OCI-LY7 (cell line): ENCODE measurements around the gene EIF4G1. TPM values are rescaled to one million over a fixed set of nuclear protein-coding genes. Genes with fewer than 3 reads are reported as not detected.

Source experiments
- BruUV-seq: library from RNA; stranded (reverse); fragments of 400-500 nt; replicated peaks from 2 replicates; lab custom pipeline; 2021; lab: Mats Ljungman, UMichigan
- CTCF ChIA-PET: fragments of 300-600 bp; sonication (Branson Sonifier 250); formaldehyde crosslinking; loops from one replicate; lab custom pipeline; 2022; ENCODE audit warnings: antibody characterized with exemption; ENCODE audit not compliant: unreplicated experiment; lab: Charles Lee
- POLR2A ChIA-PET: fragments of 300-600 bp; sonication (Branson Sonifier 250); formaldehyde crosslinking; loops from one replicate; lab custom pipeline; 2022; ENCODE audit warnings: antibody characterized with exemption; lab: Charles Lee
- DNase-seq: peaks from one replicate; pipeline ENCODE4 v3.0.0-alpha.2; 2015; ENCODE audit warnings: low spot score
- H2AFZ ChIP-seq: fragments of 200-600 bp; sonication (generic), shearing (Covaris generic); 2 replicates; pipeline ENCODE4 v1.6.1; 2014; ENCODE audit warnings: mild to moderate bottlenecking, antibody characterized with exemption, low read length, moderate library complexity
- H3K27ac ChIP-seq: fragments of 200-600 bp; sonication (generic); 2 replicates; pipeline ENCODE4 v1.5.1; 2014; ENCODE audit warnings: mixed run types, low read depth, mild to moderate bottlenecking, moderate library complexity, low read length, inconsistent platforms; ENCODE audit not compliant: poor library complexity, severe bottlenecking
- H3K36me3 ChIP-seq: fragments of 200-600 bp; sonication (generic); 2 replicates; pipeline ENCODE4 v1.6.1; 2014; ENCODE audit warnings: mild to moderate bottlenecking, antibody characterized with exemption, low read length, moderate library complexity, mixed read lengths; ENCODE audit not compliant: insufficient read depth
- H3K4me1 ChIP-seq: fragments of 200-600 bp; sonication (generic); 2 replicates; pipeline ENCODE4 v1.5.1; 2014; ENCODE audit warnings: mild to moderate bottlenecking, low read length; ENCODE audit not compliant: insufficient read depth, poor library complexity, severe bottlenecking
- H3K4me2 ChIP-seq: fragments of 200-600 bp; sonication (generic); 2 replicates; pipeline ENCODE4 v1.6.1; 2014; ENCODE audit warnings: mild to moderate bottlenecking, low read length
- H3K4me3 ChIP-seq: fragments of 200-600 bp; sonication (generic); 2 replicates; pipeline ENCODE4 v1.5.1; 2014; ENCODE audit warnings: mild to moderate bottlenecking, low read depth, low read length; ENCODE audit not compliant: poor library complexity, severe bottlenecking
- H3K79me2 ChIP-seq: fragments of 200-600 bp; sonication (generic); 2 replicates; pipeline ENCODE4 v1.6.1; 2016; ENCODE audit warnings: low read depth, mild to moderate bottlenecking, low read length, moderate library complexity, mixed read lengths; ENCODE audit not compliant: insufficient read depth
- H3K9me2 ChIP-seq: fragments of 200-600 bp; sonication (generic); 2 replicates; pipeline ENCODE4 v1.6.1; 2016; ENCODE audit warnings: mild to moderate bottlenecking, low read length, mixed read lengths; ENCODE audit not compliant: insufficient read depth
- H3K9me3 ChIP-seq: fragments of 200-600 bp; sonication (generic); 2 replicates; pipeline ENCODE4 v1.6.1; 2014; ENCODE audit warnings: mild to moderate bottlenecking, mixed run types, low read length, mixed read lengths
- H4K20me1 ChIP-seq: fragments of 200-600 bp; sonication (generic); 2 replicates; pipeline ENCODE4 v1.6.1; 2014; ENCODE audit warnings: mild to moderate bottlenecking, antibody characterized with exemption, low read length, moderate library complexity, mixed read lengths; ENCODE audit not compliant: insufficient read depth
- CTCF ChIP-seq: fragments of 200-600 bp; sonication (generic); conservative IDR thresholded peaks from 2 replicates; pipeline ENCODE4 v1.5.1; 2014; ENCODE audit warnings: mild to moderate bottlenecking, antibody characterized with exemption, low read length, moderate library complexity, mixed read lengths
- EZH2phosphoT487 ChIP-seq: fragments of 200-600 bp; sonication (generic); IDR thresholded peaks from 2 replicates; pipeline ENCODE4 v1.6.1; 2018; ENCODE audit warnings: low read depth, borderline replicate concordance, mild to moderate bottlenecking, mixed run types, antibody characterized with exemption, low read length, moderate library complexity, mixed read lengths
- intact Hi-C: fragments of 100-400 bp; cut with micrococcal nuclease; formaldehyde crosslinking; loops from one replicate; pipeline ENCODE4 v1.10.0; 2022; ENCODE audit not compliant: unreplicated experiment
- total RNA-seq, 2 experiments: library from RNA; depleted of rRNA in 1 of 2; stranded (reverse); fragments of >200 nt in 1 of 2; shearing (Covaris generic) in 1 of 2; gene quantifications; 2 replicates each; pipeline ENCODE4 v1.2.3, GENCODE V29; 2014 to 2022

EIF4G1 gene
- total RNA-seq, 2 experiments from 2014 or later = 245 to 412 TPM

- intact Hi-C loops = no loop called here
- Histone ChIP-seq H3K4me2 (no peak overlapping the region), H3K36me3 (0 out of 2 replicates have a peak, but pooled peaks cover 4% of the 10 kb centered on the region), H3K9me2 (no peaks in the 10 kb centered on the region), H3K4me3 (no peak overlapping the region), H3K79me2 (no peaks in the 10 kb centered on the region), H3K4me1 (no peaks in the 10 kb centered on the region), H2AFZ (no peak overlapping the region), H4K20me1 (no peaks in the 10 kb centered on the region), H3K27ac (no peak overlapping the region), H3K9me3 (no peaks in the 10 kb centered on the region)
- no TSS peak for BruUV-seq
- TF ChIP-seq CTCF = no peak
- no peak for TF ChIP-seq EZH2phosphoT487
- ChIA-PET POLR2A (interaction anchor here (0.9 to 1.4 kb wide), 2 partner anchors 10 to 14 kb away, joined by 4 to 7 read pairs; partner anchors contain the start of genes CLCN2, FAM131A and POLR2H), CTCF (no interaction called here)
- no peak for DNase-seq
These were observed 33.1 kb downstream of the EIF4G1 start for GRCh38 chr3:184347321-184348056.

GRCh38 chr3:184348057-184348382 is 33.6 kb downstream of the EIF4G1 start:
- H3K4me3 ChIP-seq = no peak overlapping the region
- H3K36me3 ChIP-seq = 0 out of 2 replicates have a peak, but pooled peaks cover 4% of the 10 kb centered on the region
- H2AFZ ChIP-seq = no peak overlapping the region
- H3K79me2 ChIP-seq = no peaks in the 10 kb centered on the region
- H4K20me1 ChIP-seq = no peaks in the 10 kb centered on the region
- H3K9me2 ChIP-seq = no peaks in the 10 kb centered on the region
- CTCF ChIA-PET = no interaction called here
- no peak for TF ChIP-seq EZH2phosphoT487
- TF ChIP-seq CTCF = no peak
- intact Hi-C loops = no loop called here
- no peak overlapping the region for H3K4me2 ChIP-seq
- DNase-seq = no peak
- POLR2A ChIA-PET = interaction anchor here (0.9 to 1.4 kb wide), 2 partner anchors 11 to 13 kb away, joined by 4 to 7 read pairs; partner anchors contain the start of genes CLCN2, FAM131A and POLR2H
- BruUV-seq = no TSS peak
- no peak overlapping the region for H3K27ac ChIP-seq
- H3K4me1 ChIP-seq = no peaks in the 10 kb centered on the region
- no peaks in the 10 kb centered on the region for H3K9me3 ChIP-seq
